Measurements from ENCODE around the gene RFXANK.

RFXANK gene

GRCh38 chr19:19155495-19156219, 36.4 kb upstream of the RFXANK start:
- TF ChIP-seq, protein P1, sequence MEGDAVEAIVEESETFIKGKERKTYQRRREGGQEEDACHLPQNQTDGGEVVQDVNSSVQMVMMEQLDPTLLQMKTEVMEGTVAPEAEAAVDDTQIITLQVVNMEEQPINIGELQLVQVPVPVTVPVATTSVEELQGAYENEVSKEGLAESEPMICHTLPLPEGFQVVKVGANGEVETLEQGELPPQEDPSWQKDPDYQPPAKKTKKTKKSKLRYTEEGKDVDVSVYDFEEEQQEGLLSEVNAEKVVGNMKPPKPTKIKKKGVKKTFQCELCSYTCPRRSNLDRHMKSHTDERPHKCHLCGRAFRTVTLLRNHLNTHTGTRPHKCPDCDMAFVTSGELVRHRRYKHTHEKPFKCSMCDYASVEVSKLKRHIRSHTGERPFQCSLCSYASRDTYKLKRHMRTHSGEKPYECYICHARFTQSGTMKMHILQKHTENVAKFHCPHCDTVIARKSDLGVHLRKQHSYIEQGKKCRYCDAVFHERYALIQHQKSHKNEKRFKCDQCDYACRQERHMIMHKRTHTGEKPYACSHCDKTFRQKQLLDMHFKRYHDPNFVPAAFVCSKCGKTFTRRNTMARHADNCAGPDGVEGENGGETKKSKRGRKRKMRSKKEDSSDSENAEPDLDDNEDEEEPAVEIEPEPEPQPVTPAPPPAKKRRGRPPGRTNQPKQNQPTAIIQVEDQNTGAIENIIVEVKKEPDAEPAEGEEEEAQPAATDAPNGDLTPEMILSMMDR (IDR thresholded peaks at IDR 0.05; ENCODE audit: insufficient read depth, low read length, missing control alignments), result no peak
- no peak overlapping the region for H3K4me3 ChIP-seq (ENCODE audit: low read depth, low read length)
- ChIA-PET POLR2A (interaction anchor here (0.6 kb wide), 1 partner anchor 48 kb away, joined by 3 read pairs; the partner anchor contains the start of gene NR2C2AP), CTCF (interaction anchor here (0.6 to 12.2 kb wide), 5 partner anchors 11 to 335 kb away, joined by 3 to 182 read pairs (median 3); partner anchors contain the start of gene MEF2B)
- no peak for DNase-seq (ENCODE audit: low read depth, low spot score)

DNA sequence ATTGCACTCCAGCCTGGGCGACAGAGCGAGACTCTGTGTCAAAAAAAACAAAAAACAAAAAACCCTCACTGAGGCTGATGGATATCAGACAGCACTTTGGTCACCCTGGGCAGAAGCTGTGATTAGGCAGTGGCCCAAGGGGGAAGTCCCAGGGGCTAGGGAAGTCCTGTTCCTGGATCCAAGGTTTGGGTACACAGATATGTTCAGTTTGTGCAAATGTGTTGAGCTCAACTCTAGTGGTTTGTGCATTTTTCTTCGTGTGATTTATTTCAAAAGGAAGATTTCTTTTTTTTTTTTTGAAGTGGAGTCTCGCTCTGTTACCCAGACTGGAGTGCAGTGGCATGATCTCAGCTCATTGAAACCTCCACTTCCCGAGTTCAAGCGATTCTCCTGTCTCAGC, 34.2 kb upstream of the RFXANK start:
- ChIA-PET POLR2A (no interaction called here), CTCF (interaction anchor here (1.8 to 12.2 kb wide), 3 partner anchors 11 to 18 kb away, joined by 4 to 182 read pairs (median 105); no protein-coding TSS in a partner anchor)
- no peak for DNase-seq (ENCODE audit: low read depth, low spot score)
- H3K4me3 ChIP-seq (ENCODE audit: low read depth, low read length), result no peak overlapping the region
- TF ChIP-seq, protein P1 (IDR thresholded peaks at IDR 0.05; ENCODE audit: insufficient read depth, low read length, missing control alignments), result no peak

GRCh38 chr19:19159534-19159933, 32.5 kb upstream of the RFXANK start:
- H3K4me3 ChIP-seq (ENCODE audit: low read depth, low read length), result no peak overlapping the region
- DNase-seq (ENCODE audit: low read depth, low spot score), result no peak
- CTCF ChIA-PET, result interaction anchor here (11.5 to 12.2 kb wide), 2 partner anchors 15 to 16 kb away, joined by 105 to 182 read pairs; no protein-coding TSS in a partner anchor
- TF ChIP-seq, protein P1 (IDR thresholded peaks at IDR 0.05; ENCODE audit: insufficient read depth, low read length, missing control alignments), result no peak
- POLR2A ChIA-PET, result no interaction called here

- H3K4me3 ChIP-seq (ENCODE audit: low read depth, low read length), result no peak overlapping the region
- DNase-seq (ENCODE audit: low read depth, low spot score), result no peak
Observed at GRCh38 chr19:19160461-19161035, 31.5 kb upstream of the RFXANK start.

DNA sequence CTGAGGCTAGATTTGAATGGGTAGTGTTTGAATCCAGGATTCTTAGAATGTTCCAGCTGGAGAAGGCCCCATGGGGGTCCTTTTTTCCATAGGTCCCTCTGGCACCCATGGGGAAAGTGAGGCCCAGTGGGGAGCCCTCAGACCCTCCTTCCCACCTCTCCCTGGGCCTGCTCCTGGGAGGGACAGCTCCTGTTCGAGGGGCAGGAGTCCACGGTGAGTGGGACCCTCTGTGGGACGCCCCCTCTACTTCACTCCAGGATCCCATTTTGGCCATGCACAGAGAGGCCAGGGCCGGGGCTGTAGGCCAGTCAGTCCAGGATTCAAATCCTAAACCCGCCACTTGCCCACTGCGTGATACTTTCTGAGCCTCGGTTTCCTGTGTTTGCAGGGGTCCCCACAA, 29.6 kb upstream of the RFXANK start:
- CTCF ChIA-PET, result interaction anchor here (11.5 to 12.2 kb wide), 2 partner anchors 13 to 18 kb away, joined by 105 to 182 read pairs; no protein-coding TSS in a partner anchor
- no peak overlapping the region for H3K4me3 ChIP-seq (ENCODE audit: low read depth, low read length)
- POLR2A ChIA-PET, result no interaction called here
- no peak for DNase-seq (ENCODE audit: low read depth, low spot score)
- TF ChIP-seq, protein P1 (IDR thresholded peaks at IDR 0.05; ENCODE audit: insufficient read depth, low read length, missing control alignments), result no peak

More at GRCh38 chr19:19160461-19161035, 31.5 kb upstream of the RFXANK start:
- TF ChIP-seq, protein P1 (IDR thresholded peaks at IDR 0.05; ENCODE audit: insufficient read depth, low read length, missing control alignments), result no peak
- ChIA-PET CTCF (interaction anchor here (0.8 to 12.2 kb wide), 3 partner anchors 11 to 16 kb away, joined by 4 to 182 read pairs (median 105); no protein-coding TSS in a partner anchor), POLR2A (no interaction called here)

GRCh38 chr19:19165396-19165795, 26.7 kb upstream of the RFXANK start:
- TF ChIP-seq, protein P1 (IDR thresholded peaks at IDR 0.05; ENCODE audit: insufficient read depth, low read length, missing control alignments), result no peak
- POLR2A ChIA-PET, result no interaction called here
- CTCF ChIA-PET, result interaction anchor here (12.2 kb wide), 1 partner anchor 21 kb away, joined by 182 read pairs; no protein-coding TSS in a partner anchor
- no peak overlapping the region for H3K4me3 ChIP-seq (ENCODE audit: low read depth, low read length)
- no peak for DNase-seq (ENCODE audit: low read depth, low spot score)
